Hypothalamus (tissue), 51 donors: Measurements from ENCODE around the gene ADCY10.
"Not testable (repeated sequence)": the region's sequence is repeated elsewhere in the genome, so short reads cannot be mapped to it uniquely, and the experiment has no call there.

Experiments
- DNase-seq, 51 donors: peaks; one replicate each; lab custom pipeline; 2025; lab: John Stamatoyannopoulos, UW

The ADCY10 gene

GRCh38 chr1:167861664-167862381, 52.1 kb downstream of the ADCY10 start:
- DNase-seq = no peak

GRCh38 chr1:167860231-167860923, 53.6 kb downstream of the ADCY10 start:
- DNase-seq = no peak

GRCh38 chr1:167856711-167857418, 57.1 kb downstream of the ADCY10 start:
- DNase-seq = no peak

GRCh38 chr1:167854184-167854583, 59.8 kb downstream of the ADCY10 start:
- no peak for DNase-seq

GRCh38 chr1:167849666-167850065, 64.3 kb downstream of the ADCY10 start:
- DNase-seq = no peak

GRCh38 chr1:167842872-167843271, 71.1 kb downstream of the ADCY10 start:
- DNase-seq = no peak

GRCh38 chr1:167841530-167841929, 72.4 kb downstream of the ADCY10 start:
- no peak for DNase-seq

- DNase-seq = no peak
Measured at GRCh38 chr1:167839009-167839408, 74.9 kb downstream of the ADCY10 start.

GRCh38 chr1:167837326-167837725, 76.6 kb downstream of the ADCY10 start:
- DNase-seq = no peak

- no peak for DNase-seq
Measured at GRCh38 chr1:167836197-167836596, 77.7 kb downstream of the ADCY10 start.

- DNase-seq = no peak
Measured at GRCh38 chr1:167833904-167834303, 80.0 kb downstream of the ADCY10 start.

- no peak for DNase-seq
Measured at GRCh38 chr1:167832693-167833092, 81.2 kb downstream of the ADCY10 start.

- not testable (repeated sequence) for DNase-seq
Measured at GRCh38 chr1:167830668-167831067, 83.3 kb downstream of the ADCY10 start.

GRCh38 chr1:167829868-167830267, 84.1 kb downstream of the ADCY10 start:
- DNase-seq = no peak

GRCh38 chr1:167826127-167826526, 87.8 kb downstream of the ADCY10 start:
- DNase-seq = no peak

- DNase-seq = no peak
Measured at GRCh38 chr1:167825419-167826079, 88.4 kb downstream of the ADCY10 start.

- no peak for DNase-seq
Measured at GRCh38 chr1:167824163-167824794, 89.7 kb downstream of the ADCY10 start.

GRCh38 chr1:167821969-167822685, 91.8 kb downstream of the ADCY10 start:
- DNase-seq = no peak

- DNase-seq = no peak
Measured at GRCh38 chr1:167821356-167821685, 92.6 kb downstream of the ADCY10 start.

GRCh38 chr1:167820684-167821355, 93.1 kb downstream of the ADCY10 start:
- DNase-seq = no peak
